GM21737 (cell line): Measurements from ENCODE around the gene DTNA.

Experiments
- ATAC-seq: cut with Tn5 transposase; IDR thresholded peaks from one replicate; pipeline ENCODE4 v1.9.1; 2021; ENCODE audit warnings: mild to moderate bottlenecking, moderate library complexity; ENCODE audit not compliant: unreplicated experiment

Gene DTNA

DNA sequence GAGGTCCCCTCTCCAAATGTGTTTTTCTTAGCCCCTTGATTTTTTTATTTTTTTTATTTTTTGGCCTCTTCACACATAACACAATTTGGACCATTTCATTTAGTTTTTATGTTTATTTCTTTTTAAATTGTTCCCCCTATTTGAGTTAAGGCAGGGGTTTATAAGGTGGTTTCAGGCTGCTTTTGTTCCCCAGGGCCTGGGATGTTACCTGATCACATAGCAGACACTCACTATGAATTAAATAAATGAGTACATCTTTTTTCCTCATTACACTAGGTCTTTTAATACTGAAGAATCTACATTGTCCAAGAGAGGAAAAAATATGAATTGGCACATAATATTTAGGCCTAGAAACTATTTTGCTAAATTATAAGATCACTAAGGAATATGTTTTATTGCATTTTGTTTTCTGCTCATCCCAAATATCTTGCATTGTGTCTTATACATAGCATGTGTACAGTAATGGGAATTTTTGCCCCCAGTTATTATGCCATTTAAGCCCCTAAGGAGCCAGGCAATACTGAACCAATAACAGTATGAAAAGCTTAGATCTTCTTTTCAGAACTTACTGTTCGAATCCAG lies 218.7 kb downstream of the DTNA start:
- no peak for ATAC-seq

DNA sequence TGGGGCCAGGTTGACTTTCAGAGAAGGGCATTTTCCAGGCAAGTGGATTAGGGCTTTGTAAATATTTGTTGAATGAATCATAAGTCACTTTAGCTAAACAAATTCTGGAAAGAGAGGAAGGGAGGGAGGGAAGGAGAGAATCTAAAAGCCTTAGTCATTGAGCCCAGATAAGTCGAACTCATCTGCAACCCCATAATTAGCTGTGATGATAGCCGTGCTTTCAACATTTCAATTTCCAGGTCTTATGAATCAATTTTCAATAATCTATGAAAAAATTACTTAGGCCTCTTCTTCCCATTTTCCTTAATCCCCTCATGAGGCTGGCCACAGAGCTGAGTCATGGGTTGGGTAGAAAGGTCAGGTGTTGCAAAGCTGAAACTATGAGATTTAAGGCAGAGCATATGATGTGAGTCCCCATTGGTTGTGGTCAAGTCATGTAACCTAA lies 219.3 kb downstream of the DTNA start:
- no peak for ATAC-seq

- no peak for ATAC-seq
Observed at GRCh38 chr18:34932363-34932762, 222.3 kb downstream of the DTNA start.

- ATAC-seq, result no peak
Observed at GRCh38 chr18:34932792-34933466, 222.8 kb downstream of the DTNA start.

DNA sequence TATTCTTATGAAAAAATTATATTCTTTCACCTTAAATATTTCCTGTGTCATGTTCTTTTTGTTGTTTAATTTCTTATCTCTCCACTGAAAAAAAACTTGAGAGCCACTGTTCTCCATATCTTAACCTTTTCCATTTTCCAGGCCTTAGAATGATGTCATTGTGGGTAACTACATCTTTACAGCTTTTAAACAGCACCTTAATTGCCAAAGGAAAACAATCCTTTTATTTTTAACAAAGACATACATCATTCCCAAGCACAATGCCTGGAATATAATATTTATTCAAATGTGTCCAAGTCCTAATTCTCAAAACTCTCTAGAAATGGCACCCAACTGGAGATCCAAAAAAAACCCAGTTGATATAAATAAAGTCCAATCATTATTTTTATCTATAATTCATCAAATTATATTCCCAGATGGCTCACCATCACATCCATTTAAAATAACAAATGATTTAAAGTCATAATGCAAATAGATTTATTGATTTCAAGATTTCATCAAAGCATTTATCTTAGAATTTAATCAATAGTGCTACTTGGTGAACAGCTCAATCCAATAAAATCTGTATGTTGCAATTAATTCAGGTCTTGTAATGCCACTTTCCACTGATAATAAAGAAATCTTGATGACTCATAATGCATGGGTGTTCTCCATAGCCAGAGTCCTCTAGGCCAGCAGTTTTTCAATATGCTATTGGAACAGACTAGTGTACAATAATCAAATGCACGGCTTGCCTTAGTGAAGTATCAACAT lies 224.0 kb downstream of the DTNA start:
- ATAC-seq, result no peak

DNA sequence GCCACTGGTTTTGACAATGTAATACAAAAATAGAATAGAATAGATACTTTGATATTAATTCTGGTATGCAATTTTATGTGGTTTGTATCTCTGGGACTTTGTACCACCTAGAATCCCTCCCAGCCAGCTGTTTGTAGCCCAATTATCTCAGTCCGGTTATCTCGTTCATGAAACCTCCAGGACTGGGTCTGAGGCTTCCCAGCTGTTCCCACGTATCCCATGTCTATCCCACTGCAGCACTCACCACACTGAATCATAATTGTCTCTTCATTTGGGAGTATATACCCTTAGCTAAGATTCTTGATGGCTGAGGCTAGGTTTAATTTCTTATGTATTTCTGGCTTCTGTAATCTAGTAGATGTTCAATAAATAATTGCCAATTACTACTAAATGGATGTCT lies 226.7 kb downstream of the DTNA start:
- no peak for ATAC-seq

GRCh38 chr18:34938090-34938489 lies 228.0 kb downstream of the DTNA start:
- ATAC-seq, result no peak
